A673 (cell line): ENCODE data around the gene CELF5. TPM values are rescaled to one million over a fixed set of nuclear protein-coding genes. Genes with fewer than 3 reads are reported as not detected.

Source experiments
- BruUV-seq: library from RNA; stranded (reverse); fragments of 400-500 nt; replicated peaks from 2 replicates; lab custom pipeline; 2021; lab: Mats Ljungman, UMichigan
- CTCF ChIA-PET: fragments of 300-600 bp; sonication (Branson Sonifier 250); formaldehyde crosslinking; loops from one replicate; lab custom pipeline; 2022; ENCODE audit warnings: antibody characterized with exemption; lab: Charles Lee
- POLR2A ChIA-PET: fragments of 300-600 bp; sonication (Branson Sonifier 250); formaldehyde crosslinking; loops from one replicate; lab custom pipeline; 2022; ENCODE audit warnings: antibody characterized with exemption; ENCODE audit not compliant: low non-redundant PET; lab: Charles Lee
- DNase-seq: peaks from one replicate; pipeline ENCODE4 v3.0.0-alpha.2; 2015; ENCODE audit warnings: low spot score
- H3K27ac ChIP-seq: fragments of 200-600 bp; sonication (generic); 2 replicates; pipeline ENCODE4 v1.5.1; 2016; ENCODE audit warnings: mixed run types, low read depth, mild to moderate bottlenecking, mixed read lengths, antibody characterized with exemption, low read length; ENCODE audit not compliant: poor library complexity, severe bottlenecking
- H3K27me3 ChIP-seq: fragments of 200-600 bp; sonication (generic); replicated peaks from 2 replicates; pipeline ENCODE4 v1.6.1; 2017; ENCODE audit warnings: mixed run types, low read depth, mild to moderate bottlenecking, mixed read lengths, antibody characterized with exemption, low read length; ENCODE audit not compliant: insufficient read depth, poor library complexity
- H3K36me3 ChIP-seq: fragments of 200-600 bp; sonication (generic); 2 replicates; pipeline ENCODE4 v1.6.1; 2016; ENCODE audit warnings: mixed run types, mild to moderate bottlenecking, mixed read lengths, antibody characterized with exemption, low read length; ENCODE audit not compliant: insufficient read depth, poor library complexity, severe bottlenecking
- H3K4me1 ChIP-seq: fragments of 200-600 bp; sonication (generic); 2 replicates; pipeline ENCODE4 v1.6.1; 2017; ENCODE audit warnings: mixed run types, mild to moderate bottlenecking, mixed read lengths, antibody characterized with exemption, low read length; ENCODE audit not compliant: insufficient read depth, poor library complexity, severe bottlenecking
- H3K4me3 ChIP-seq: fragments of 200-600 bp; sonication (generic); 2 replicates; pipeline ENCODE4 v1.5.1; 2016; ENCODE audit warnings: low read depth, mixed run types, mild to moderate bottlenecking, mixed read lengths, low read length; ENCODE audit not compliant: poor library complexity, severe bottlenecking
- H3K9me3 ChIP-seq: fragments of 200-600 bp; sonication (generic); 2 replicates; pipeline ENCODE4 v1.6.1; 2016; ENCODE audit warnings: mixed run types, low read depth, mild to moderate bottlenecking, mixed read lengths, antibody characterized with exemption, low read length; ENCODE audit not compliant: poor library complexity, severe bottlenecking
- CTCF ChIP-seq: fragments of 300-800, 200-600 bp; sonication (generic); conservative IDR thresholded peaks from 2 replicates; pipeline ENCODE4 v1.5.1; 2017; ENCODE audit warnings: low read depth, mild to moderate bottlenecking, antibody characterized with exemption, low read length, moderate library complexity, mixed read lengths
- EZH2 ChIP-seq: fragments of 200-600 bp; sonication (generic); IDR thresholded peaks from 2 replicates; pipeline ENCODE4 v1.6.1; 2017; ENCODE audit warnings: borderline replicate concordance, low read depth, mild to moderate bottlenecking, mixed read lengths, antibody characterized with exemption, low read length; ENCODE audit not compliant: poor library complexity, severe bottlenecking
- intact Hi-C: fragments of 100-400 bp; cut with micrococcal nuclease; formaldehyde crosslinking; loops from one replicate; pipeline ENCODE4 v1.10.0; 2022; ENCODE audit not compliant: unreplicated experiment
- total RNA-seq: library from RNA; stranded (reverse); gene quantifications from 2 replicates; pipeline ENCODE4 v1.2.3, GENCODE V29; 2021

CELF5 gene
- total RNA-seq, 1 experiment from 2014 or later, result 3.7 TPM

- intact Hi-C loops, result no loop called here
These were observed 96.4 kb downstream of the CELF5 start for GRCh38 chr19:3320853-3321252.

GRCh38 chr19:3321696-3322095 is 97.2 kb downstream of the CELF5 start:
- CTCF ChIA-PET, result no interaction called here
- Histone ChIP-seq H3K9me3 (no peaks in the 10 kb centered on the region), H3K4me1 (peaks cover 6% of the 10 kb centered on the region), H3K4me3 (no peak overlapping the region), H3K36me3 (no peaks in the 10 kb centered on the region), H3K27me3 (peaks cover 19% of the 10 kb centered on the region), H3K27ac (no peak overlapping the region)
- intact Hi-C loops, result no loop called here
- TF ChIP-seq EZH2 (no peak), CTCF (no peak)
- POLR2A ChIA-PET, result no interaction called here
- no TSS peak for BruUV-seq
- DNase-seq, result no peak

More at GRCh38 chr19:3320853-3321252, 96.4 kb downstream of the CELF5 start:
- no peaks in the 10 kb centered on the region for H3K9me3 ChIP-seq
- H3K4me1 ChIP-seq, result peaks cover 6% of the 10 kb centered on the region
- no peak for TF ChIP-seq EZH2
- TF ChIP-seq CTCF, result no peak
- no peaks in the 10 kb centered on the region for H3K36me3 ChIP-seq
- no peak overlapping the region for H3K27ac ChIP-seq
- POLR2A ChIA-PET, result no interaction called here
- CTCF ChIA-PET, result no interaction called here
- no TSS peak for BruUV-seq
- no peak overlapping the region for H3K4me3 ChIP-seq
- peaks cover 19% of the 10 kb centered on the region for H3K27me3 ChIP-seq
- DNase-seq, result no peak

GRCh38 chr19:3322199-3322978 is 97.9 kb downstream of the CELF5 start:
- TF ChIP-seq EZH2 (no peak), CTCF (no peak)
- Histone ChIP-seq H3K36me3 (no peaks in the 10 kb centered on the region), H3K4me1 (peaks cover 6% of the 10 kb centered on the region), H3K27ac (no peak overlapping the region), H3K9me3 (no peaks in the 10 kb centered on the region), H3K4me3 (no peak overlapping the region), H3K27me3 (peaks cover 19% of the 10 kb centered on the region)
- intact Hi-C loops, result no loop called here
- CTCF ChIA-PET, result no interaction called here
- DNase-seq, result no peak
- no TSS peak for BruUV-seq
- POLR2A ChIA-PET, result no interaction called here
